PC-3 (cell line): ENCODE results near the gene FICD.

Source experiments
- CTCF ChIP-seq: fragments of 300-600 bp; sonication (generic); conservative IDR thresholded peaks from 2 replicates; pipeline ENCODE4 v1.5.1; 2017; ENCODE audit warnings: antibody characterized with exemption, low read depth, mild to moderate bottlenecking, low read length
- EZH2 ChIP-seq: fragments of 300-600 bp; sonication (generic); IDR thresholded peaks from one replicate; pipeline ENCODE4 v1.6.1; 2017; ENCODE audit warnings: antibody characterized with exemption, mild to moderate bottlenecking, low read length; ENCODE audit not compliant: unreplicated experiment
- EZH2phosphoT487 ChIP-seq: fragments of 300-600 bp; sonication (generic); IDR thresholded peaks from 2 replicates; pipeline ENCODE4 v1.6.1; 2018; ENCODE audit warnings: mild to moderate bottlenecking, antibody characterized with exemption, low read length, borderline replicate concordance

DNA sequence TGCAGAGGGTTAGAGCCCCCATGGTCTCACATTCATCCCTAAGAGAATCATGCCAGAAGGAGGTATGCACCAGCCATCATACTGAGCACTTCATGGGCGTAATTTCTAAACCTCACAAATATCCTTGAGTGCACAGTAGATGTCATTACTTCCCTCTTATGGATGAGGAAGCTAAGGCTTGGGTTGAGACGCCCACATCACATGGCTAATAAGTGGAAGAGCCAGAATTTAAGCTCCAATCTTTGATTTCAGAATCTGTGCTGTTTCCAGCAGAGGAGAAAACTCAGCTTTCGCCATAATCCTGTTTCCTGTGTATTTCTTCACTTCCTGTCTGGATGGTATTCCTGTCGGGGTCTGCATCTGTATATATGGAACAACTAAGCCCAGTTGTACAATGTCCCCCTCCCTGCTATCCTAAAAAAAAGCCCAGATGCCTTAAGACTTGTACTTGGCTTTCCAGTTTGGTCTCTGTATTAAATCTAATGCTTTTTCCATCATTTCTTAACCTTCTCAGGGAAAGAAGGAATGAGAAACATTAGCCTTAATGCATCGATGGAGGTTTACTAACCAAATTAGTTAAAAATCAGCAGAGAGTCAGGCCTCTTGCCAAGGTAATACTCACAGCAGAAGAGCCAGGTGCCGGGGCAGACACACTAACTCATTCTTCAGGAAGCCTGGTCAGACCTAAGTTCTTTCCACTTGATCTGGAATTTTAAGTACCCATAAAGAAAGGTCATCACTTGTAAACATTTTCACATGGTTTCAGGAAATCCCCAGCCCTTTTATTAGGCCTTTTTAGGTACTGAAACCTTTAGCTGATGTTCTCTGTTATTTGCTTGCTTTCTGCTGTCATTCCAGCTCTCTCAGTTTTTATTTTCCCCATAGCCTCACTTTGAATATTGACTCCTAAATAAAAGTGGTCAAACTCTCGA, 52.6 kb downstream of the FICD start:
- no peak for TF ChIP-seq CTCF
- TF ChIP-seq EZH2phosphoT487: no peak
- TF ChIP-seq EZH2: no peak
